CD4-positive, alpha-beta T cell (primary cell): Measurements from ENCODE around the gene USP33. TPM values are rescaled to one million over a fixed set of nuclear protein-coding genes. Genes with fewer than 3 reads are reported as not detected.

Experiments used
- ATAC-seq: fragments of 200-7000 bp; cut with Tn5 transposase; one replicate; pipeline ENCODE4 v1.10.0; 2022; ENCODE audit warnings: mild to moderate bottlenecking; ENCODE audit not compliant: poor library complexity
- CTCF ChIA-PET: fragments of 350-600 bp; sonication (Branson Sonifier 250); formaldehyde crosslinking; loops from one replicate; lab custom pipeline; 2021; ENCODE audit warnings: antibody characterized with exemption, inconsistent platforms; lab: Charles Lee
- POLR2A ChIA-PET: fragments of 350-600 bp; sonication (Branson Sonifier 250); formaldehyde crosslinking; loops from one replicate; lab custom pipeline; 2021; ENCODE audit warnings: antibody characterized with exemption, inconsistent platforms; lab: Charles Lee
- DNase-seq, 14 experiments: peaks; one replicate each; pipeline ENCODE4 v3.0.0-alpha.2; 2013 to 2020; ENCODE audit warnings: mixed read lengths in 2 of 14
- H3K27ac ChIP-seq, 2 donors: one replicate each; pipeline versions ENCODE4 v1.5.1 to v1.7.0; 2013; ENCODE audit warnings: low read length in 2 of 2, low read depth in 1 of 2, mild to moderate bottlenecking in 1 of 2
- H3K27me3 ChIP-seq, 2 experiments: 1 replicate in 1 of 2; 2 replicates in 1 of 2; pipeline versions ENCODE4 v1.6.1 to v1.7.0; 2013; ENCODE audit warnings: low read length in 2 of 2, control low read depth in 1 of 2, mild to moderate bottlenecking in 1 of 2, moderate library complexity in 1 of 2; ENCODE audit not compliant: insufficient read depth in 2 of 2, control insufficient read depth in 1 of 2
- H3K36me3 ChIP-seq: one replicate; pipeline ENCODE4 v1.6.1; 2013; ENCODE audit warnings: low read length, control low read depth; ENCODE audit not compliant: insufficient read depth
- H3K4me1 ChIP-seq: one replicate; pipeline ENCODE4 v1.6.1; 2013; ENCODE audit warnings: low read length, control low read depth; ENCODE audit not compliant: insufficient read depth
- H3K4me3 ChIP-seq: one replicate; pipeline ENCODE4 v1.5.1; 2013; ENCODE audit warnings: mild to moderate bottlenecking, low read length, moderate library complexity
- H3K9me3 ChIP-seq, 2 experiments: 1 replicate in 1 of 2; 2 replicates in 1 of 2; pipeline versions ENCODE4 v1.6.1 to v1.7.0; 2013; ENCODE audit warnings: low read length in 2 of 2, mild to moderate bottlenecking in 2 of 2, control low read depth in 1 of 2, moderate library complexity in 1 of 2; ENCODE audit not compliant: control insufficient read depth in 1 of 2, insufficient read depth in 1 of 2
- H3K27ac Mint-ChIP-seq: one replicate; pipeline ENCODE4 v1.8.0; 2020; ENCODE audit warnings: mixed read lengths
- H3K27me3 Mint-ChIP-seq: one replicate; pipeline ENCODE4 v1.8.0; 2021; ENCODE audit warnings: mixed read lengths
- H3K36me3 Mint-ChIP-seq: one replicate; pipeline ENCODE4 v1.8.0; 2021; ENCODE audit warnings: low read depth, mixed read lengths
- H3K4me1 Mint-ChIP-seq: one replicate; pipeline ENCODE4 v1.8.0; 2021; ENCODE audit warnings: low read depth, mixed read lengths
- H3K4me3 Mint-ChIP-seq: one replicate; pipeline ENCODE4 v1.8.0; 2020; ENCODE audit warnings: mild to moderate bottlenecking, mixed read lengths
- H3K9me3 Mint-ChIP-seq: one replicate; pipeline ENCODE4 v1.8.0; 2020; ENCODE audit warnings: mixed read lengths
- CTCF ChIP-seq: fragments of 200-600 bp; IDR thresholded peaks from one replicate; pipeline ENCODE4 v1.8.0; 2022; ENCODE audit warnings: antibody characterized with exemption, mild to moderate bottlenecking
- intact Hi-C, 2 experiments: fragments of 100-400 bp; cut with DNase I in 1 of 2; cut with micrococcal nuclease in 1 of 2; formaldehyde crosslinking; loops; one replicate each; pipeline versions ENCODE4 v1.15.1 to v1.9.0; 2023 to 2025; cut with DNase I, micrococcal nuclease
- total RNA-seq, 174 experiments: library from RNA in 2 of 174; stranded (reverse) in 2 of 174; gene quantifications; one replicate each; pipeline ENCODE4 v1.2.3 and lab custom pipeline; 2021 to 2026

Gene USP33
- total RNA-seq, 2 experiments from 2014 or later, result 69.7 to 71.6 TPM

GRCh38 chr1:77683160-77684148, 76.2 kb downstream of the USP33 start:
- Histone ChIP-seq H3K27ac (peak overlapping the region; percentile 87), H3K4me1 (peaks cover 15% of the 10 kb centered on the region), H3K36me3 (no peaks in the 10 kb centered on the region), H3K9me3 (no peaks in the 10 kb centered on the region), H3K4me3 (peak overlapping the region; percentile 77), H3K27me3 (no peaks in the 10 kb centered on the region)
- Mint-ChIP-seq H3K27ac (peak overlapping the region; percentile 94), H3K4me1 (peaks cover 51% of the 10 kb centered on the region), H3K27me3 (no peaks in the 10 kb centered on the region), H3K9me3 (no peaks in the 10 kb centered on the region), H3K4me3 (peak overlapping the region; percentile 91), H3K36me3 (peaks cover 27% of the 10 kb centered on the region)
- TF ChIP-seq CTCF, result peak; percentile 90
- intact Hi-C loops, result loop anchor here (1.0 to 10.0 kb wide), 12 partner anchors 71 to 1899 kb away; partner anchors contain the start of genes FUBP1 (in 1 of the 2), MIGA1 (in 1 of the 2), RABGGTB (in 1 of the 2) and ST6GALNAC3 (in 1 of the 2)
- DNase-seq (peak; percentile 80 to 95 (median 91)), ATAC-seq (peak; percentile 68)
- ChIA-PET POLR2A (interaction anchor here (0.6 to 2.2 kb wide), 22 partner anchors 10 to 1898 kb away, joined by 3 to 42 read pairs (median 4); partner anchors contain the start of genes AK5, DNAJB4, FUBP1 and MIGA1), CTCF (interaction anchor here (0.7 to 2.5 kb wide), 13 partner anchors 10 to 464 kb away, joined by 3 to 7 read pairs (median 3); partner anchors contain the start of genes DNAJB4, FUBP1 and PIGK)

DNA sequence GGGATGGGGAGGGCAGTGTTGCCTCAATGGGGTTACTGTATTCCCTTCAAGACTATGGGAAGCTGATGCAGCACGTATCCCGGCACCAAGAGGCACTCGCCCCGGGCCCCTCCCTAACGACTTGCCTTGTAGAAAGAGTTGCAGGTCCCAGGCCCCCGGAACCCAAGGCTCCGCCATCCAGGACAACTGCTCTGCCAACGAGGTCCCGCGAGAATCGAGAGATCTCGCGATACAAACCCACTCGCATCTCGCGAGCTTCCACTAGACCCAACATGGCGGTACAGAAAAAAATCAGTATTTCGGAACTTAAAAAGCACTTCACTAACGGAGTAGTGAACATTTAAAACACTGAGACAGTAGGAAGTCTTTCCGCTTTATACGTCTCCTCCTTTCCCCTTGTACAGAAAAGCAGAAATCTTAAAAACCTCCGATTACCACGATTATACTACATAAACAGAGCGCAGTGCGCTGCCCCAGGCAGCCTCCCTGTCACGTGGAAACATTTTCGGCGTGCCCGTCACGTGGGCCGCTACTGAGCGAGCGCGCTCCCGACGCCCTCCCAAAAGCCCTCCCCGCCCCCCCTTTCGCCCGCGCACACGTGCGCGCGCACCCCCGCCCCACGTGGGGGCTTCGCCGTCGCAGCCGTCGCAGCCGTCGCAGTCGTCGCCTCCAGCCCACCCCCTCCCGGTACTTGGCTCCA, 77.0 kb downstream of the USP33 start, which contains the start of gene ZZZ3:
Gene ZZZ3 (minus strand): TSS at position 199 of the 700 bp plus-strand sequence. CDS start 49,304 bp downstream, outside the sequence.
- DNase-seq (peak; percentile 86 to 97 (median 91)), ATAC-seq (peak; percentile 67)
- Histone ChIP-seq H3K36me3 (no peaks in the 10 kb centered on the region), H3K4me1 (peaks cover 15% of the 10 kb centered on the region), H3K27ac (peak within 1 kb of the TSS; percentile 87), H3K4me3 (peak within 1 kb of the TSS; percentile 77), H3K27me3 (no peaks in the 10 kb centered on the region), H3K9me3 (no peaks in the 10 kb centered on the region)
- peak within 1 kb of the TSS; percentile 91 for H3K4me3 Mint-ChIP-seq
- no peaks in the 10 kb centered on the region for H3K9me3 Mint-ChIP-seq
- peak within 1 kb of the TSS; percentile 94 for H3K27ac Mint-ChIP-seq
- H3K36me3 Mint-ChIP-seq, result peaks cover 28% of the 10 kb centered on the region
- no peak for TF ChIP-seq CTCF
- ChIA-PET POLR2A (interaction anchor here (0.6 to 2.2 kb wide), 24 partner anchors 9 to 1897 kb away, joined by 3 to 42 read pairs (median 4); partner anchors contain the start of genes AK5, DNAJB4, FUBP1 and MIGA1), CTCF (interaction anchor here (0.7 to 2.5 kb wide), 12 partner anchors 11 to 463 kb away, joined by 3 to 7 read pairs (median 3); partner anchors contain the start of genes DNAJB4, FUBP1 and PIGK)
- no peaks in the 10 kb centered on the region for H3K27me3 Mint-ChIP-seq
- H3K4me1 Mint-ChIP-seq, result peaks cover 59% of the 10 kb centered on the region
- intact Hi-C loops, result loop anchor here (1.0 to 10.0 kb wide), 12 partner anchors 72 to 1898 kb away; partner anchors contain the start of genes DNAJB4 (in 1 of the 2), FUBP1 (in 1 of the 2), MIGA1 (in 1 of the 2) and RABGGTB (in 1 of the 2)
